ENCODE results near the gene BAIAP2L1. TPM values are rescaled to one million over a fixed set of nuclear protein-coding genes. Genes with fewer than 3 reads are reported as not detected.

BAIAP2L1 gene
- total and polyA plus RNA-seq, 2 donors from 2014 or later: 9.6 to 18.8 TPM

DNA sequence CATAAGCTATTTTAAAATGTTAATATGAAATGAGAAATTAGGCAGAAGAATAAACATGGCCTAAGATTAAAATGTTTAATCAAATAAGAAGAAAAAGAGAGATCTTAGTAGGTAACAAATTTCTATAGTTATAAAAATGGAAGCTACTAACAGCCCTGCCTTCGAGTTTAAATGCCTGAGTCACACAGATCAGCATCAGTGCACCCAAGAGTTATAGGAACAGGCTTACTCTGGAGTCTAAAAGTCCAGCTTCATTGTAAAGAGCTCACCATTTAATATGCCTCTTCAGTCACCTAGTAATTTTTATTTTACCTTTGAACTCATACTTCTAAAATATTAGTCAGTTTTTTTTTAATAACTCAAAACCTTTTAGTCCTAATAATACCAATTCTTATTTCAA, 66.8 kb downstream of the BAIAP2L1 start:
- Histone ChIP-seq H3K27me3 (ENCODE audit: control insufficient read depth, insufficient read depth, low read length) (no peaks in the 10 kb centered on the region), H3K9ac (ENCODE audit: low read length in 3 of 3) (no peak overlapping the region), H3K9me3 (ENCODE audit: control insufficient read depth in 2 of 3, insufficient read depth in 1 of 3, low read length in 3 of 3) (no peaks in the 10 kb centered on the region), H3K4me3 (ENCODE audit: low read length in 3 of 3) (no peak overlapping the region), H3K36me3 (ENCODE audit: control insufficient read depth in 2 of 3, insufficient read depth in 3 of 3, low read length in 3 of 3) (no peaks in the 10 kb centered on the region), H3K27ac (ENCODE audit: low read depth in 2 of 2, low read length in 2 of 2) (no peak overlapping the region), H3K4me1 (ENCODE audit: control insufficient read depth in 2 of 3, insufficient read depth in 2 of 3, low read depth in 1 of 3, low read length in 3 of 3) (no peaks in the 10 kb centered on the region)
- TF ChIP-seq, protein P1, sequence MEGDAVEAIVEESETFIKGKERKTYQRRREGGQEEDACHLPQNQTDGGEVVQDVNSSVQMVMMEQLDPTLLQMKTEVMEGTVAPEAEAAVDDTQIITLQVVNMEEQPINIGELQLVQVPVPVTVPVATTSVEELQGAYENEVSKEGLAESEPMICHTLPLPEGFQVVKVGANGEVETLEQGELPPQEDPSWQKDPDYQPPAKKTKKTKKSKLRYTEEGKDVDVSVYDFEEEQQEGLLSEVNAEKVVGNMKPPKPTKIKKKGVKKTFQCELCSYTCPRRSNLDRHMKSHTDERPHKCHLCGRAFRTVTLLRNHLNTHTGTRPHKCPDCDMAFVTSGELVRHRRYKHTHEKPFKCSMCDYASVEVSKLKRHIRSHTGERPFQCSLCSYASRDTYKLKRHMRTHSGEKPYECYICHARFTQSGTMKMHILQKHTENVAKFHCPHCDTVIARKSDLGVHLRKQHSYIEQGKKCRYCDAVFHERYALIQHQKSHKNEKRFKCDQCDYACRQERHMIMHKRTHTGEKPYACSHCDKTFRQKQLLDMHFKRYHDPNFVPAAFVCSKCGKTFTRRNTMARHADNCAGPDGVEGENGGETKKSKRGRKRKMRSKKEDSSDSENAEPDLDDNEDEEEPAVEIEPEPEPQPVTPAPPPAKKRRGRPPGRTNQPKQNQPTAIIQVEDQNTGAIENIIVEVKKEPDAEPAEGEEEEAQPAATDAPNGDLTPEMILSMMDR (IDR thresholded peaks at IDR 0.05; ENCODE audit: borderline replicate concordance, extremely low read depth, insufficient read depth): no peak
- intact Hi-C loops (cut with DNase I): no loop called here
- DNase-seq (no peak), FAIRE-seq (no peak)

DNA sequence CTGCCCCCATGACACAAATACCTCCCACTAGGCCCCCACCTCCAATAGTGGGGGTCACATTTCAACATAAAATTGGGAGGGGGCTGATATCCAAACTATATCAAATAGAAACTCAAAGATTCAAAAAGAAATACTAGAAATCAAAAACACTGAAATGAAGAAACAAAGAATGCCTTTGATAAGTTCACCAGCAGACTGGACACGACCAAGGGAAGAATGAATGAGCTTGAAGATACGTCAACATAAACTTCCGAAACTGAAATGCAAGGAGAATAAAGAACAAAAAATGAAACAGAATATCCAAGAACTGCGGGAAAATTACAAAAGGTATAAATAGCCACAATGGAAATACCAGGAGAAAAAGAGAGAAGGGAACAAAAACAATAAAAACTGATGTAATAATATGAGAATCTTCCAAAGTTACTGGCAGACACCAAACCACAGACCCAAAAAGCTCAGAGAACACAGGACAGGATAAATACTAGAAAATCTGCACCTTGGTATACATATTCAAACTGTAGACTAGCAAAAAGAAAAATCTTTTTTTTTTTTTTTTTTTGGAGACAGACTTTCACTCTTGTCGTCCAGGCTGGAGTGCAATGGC, 69.9 kb downstream of the BAIAP2L1 start:
- Histone ChIP-seq H3K27me3 (ENCODE audit: control insufficient read depth, insufficient read depth, low read length) (no peaks in the 10 kb centered on the region), H3K9me3 (ENCODE audit: control insufficient read depth in 2 of 3, insufficient read depth in 1 of 3, low read length in 3 of 3) (no peaks in the 10 kb centered on the region), H3K9ac (ENCODE audit: low read length in 3 of 3) (no peak overlapping the region), H3K4me1 (ENCODE audit: control insufficient read depth in 2 of 3, insufficient read depth in 2 of 3, low read depth in 1 of 3, low read length in 3 of 3) (no peaks in the 10 kb centered on the region), H3K36me3 (ENCODE audit: control insufficient read depth in 2 of 3, insufficient read depth in 3 of 3, low read length in 3 of 3) (no peaks in the 10 kb centered on the region), H3K27ac (ENCODE audit: low read depth in 2 of 2, low read length in 2 of 2) (no peak overlapping the region), H3K4me3 (ENCODE audit: low read length in 3 of 3) (no peak overlapping the region)
- FAIRE-seq (no peak), DNase-seq (no peak)
- TF ChIP-seq, protein P1 (IDR thresholded peaks at IDR 0.05; ENCODE audit: borderline replicate concordance, extremely low read depth, insufficient read depth): no peak
- intact Hi-C loops (cut with DNase I): no loop called here

DNA sequence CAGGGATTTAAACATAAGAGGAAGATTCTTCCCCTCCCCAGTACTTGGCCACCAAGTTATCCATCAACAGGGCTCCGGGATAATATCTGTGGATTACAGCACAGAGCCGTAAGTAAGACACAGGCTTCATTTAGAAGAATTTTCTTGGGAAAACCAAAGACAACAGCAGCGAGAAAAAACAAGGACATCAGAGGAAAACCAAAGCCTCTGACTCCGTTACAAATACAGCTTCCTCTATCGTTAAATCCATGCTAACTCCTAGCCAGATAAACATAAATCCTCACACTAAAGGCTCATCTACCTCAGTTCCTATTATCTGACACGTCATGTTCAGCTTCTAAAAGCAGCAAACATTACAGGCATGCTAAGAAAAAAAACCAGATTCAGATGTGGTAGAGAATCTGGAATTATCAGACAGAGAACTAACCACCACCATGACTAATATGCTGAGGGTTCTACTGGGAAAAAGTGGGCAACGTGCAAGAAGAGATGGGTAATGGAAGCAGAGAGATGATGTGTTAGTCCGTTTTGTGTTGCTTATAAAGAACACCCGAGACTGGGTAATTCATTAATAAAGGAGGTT, 71.0 kb downstream of the BAIAP2L1 start:
- no peaks in the 10 kb centered on the region for H3K27me3 ChIP-seq (ENCODE audit: control insufficient read depth, insufficient read depth, low read length)
- DNase-seq: no peak
- no peak overlapping the region for H3K9ac ChIP-seq (ENCODE audit: low read length in 3 of 3)
- no peaks in the 10 kb centered on the region for H3K9me3 ChIP-seq (ENCODE audit: control insufficient read depth in 2 of 3, insufficient read depth in 1 of 3, low read length in 3 of 3)
- H3K4me3 ChIP-seq (ENCODE audit: low read length in 3 of 3): no peak overlapping the region
- FAIRE-seq: no peak
- no peaks in the 10 kb centered on the region for H3K36me3 ChIP-seq (ENCODE audit: control insufficient read depth in 2 of 3, insufficient read depth in 3 of 3, low read length in 3 of 3)
- no peaks in the 10 kb centered on the region for H3K4me1 ChIP-seq (ENCODE audit: control insufficient read depth in 2 of 3, insufficient read depth in 2 of 3, low read depth in 1 of 3, low read length in 3 of 3)
- intact Hi-C loops (cut with DNase I): no loop called here
- no peak overlapping the region for H3K27ac ChIP-seq (ENCODE audit: low read depth in 2 of 2, low read length in 2 of 2)
- TF ChIP-seq, protein P1 (IDR thresholded peaks at IDR 0.05; ENCODE audit: borderline replicate concordance, extremely low read depth, insufficient read depth): no peak

Measured in kidney (tissue), 14 donors.